ENCODE data around the gene TNPO2. TPM values are rescaled to one million over a fixed set of nuclear protein-coding genes. Genes with fewer than 3 reads are reported as not detected.
A peak's percentile ranks its signal among the peaks of the same experiment; 100 is the strongest.

The TNPO2 gene
- total and polyA plus RNA-seq, 2 of the 13 experiments (the other 11 are each of a cell fraction or from before 2014, with no cell fraction given) = 31.7 to 61.0 TPM

DNA sequence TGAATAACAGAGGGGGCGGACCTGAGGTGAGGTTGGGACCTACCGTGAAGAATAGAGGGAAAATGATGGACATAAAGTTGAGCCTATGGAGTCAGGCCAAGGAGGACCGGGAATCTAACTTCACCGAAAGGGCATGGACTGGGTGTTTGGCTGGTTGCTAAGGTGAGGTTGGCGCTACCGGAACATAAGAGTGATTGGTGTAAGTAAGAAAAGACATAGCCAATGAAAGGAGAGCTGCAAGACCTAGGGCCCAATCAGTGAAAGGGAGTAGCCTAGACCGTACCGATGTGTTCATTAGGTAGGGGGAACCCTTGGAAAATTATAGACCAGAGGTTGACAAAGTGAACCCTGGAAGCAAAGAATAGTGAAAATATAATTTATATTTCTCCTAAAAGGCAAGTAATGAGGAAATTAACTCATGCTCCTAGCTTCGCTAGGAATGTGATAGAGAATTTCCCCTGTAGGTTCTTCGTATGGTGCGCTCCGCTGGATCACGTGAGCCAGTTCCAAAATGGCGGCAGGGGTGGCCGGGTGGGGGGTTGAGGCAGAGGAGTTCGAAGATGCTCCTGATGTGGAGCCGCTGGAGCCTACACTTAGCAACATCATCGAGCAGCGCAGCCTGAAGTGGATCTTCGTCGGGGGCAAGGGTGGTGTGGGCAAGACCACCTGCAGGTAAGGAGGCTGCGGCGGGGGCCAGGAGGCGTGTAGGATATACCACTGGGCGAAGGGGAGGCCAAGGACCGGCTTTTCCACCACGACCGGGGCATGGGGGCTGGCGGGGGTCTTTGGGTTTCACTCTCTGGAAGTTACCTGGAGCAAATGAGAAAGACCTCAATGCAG is 13.5 kb upstream of the TNPO2 start, which contains the start of gene GET3 (continued):
- TF ChIP-seq, protein P1, sequence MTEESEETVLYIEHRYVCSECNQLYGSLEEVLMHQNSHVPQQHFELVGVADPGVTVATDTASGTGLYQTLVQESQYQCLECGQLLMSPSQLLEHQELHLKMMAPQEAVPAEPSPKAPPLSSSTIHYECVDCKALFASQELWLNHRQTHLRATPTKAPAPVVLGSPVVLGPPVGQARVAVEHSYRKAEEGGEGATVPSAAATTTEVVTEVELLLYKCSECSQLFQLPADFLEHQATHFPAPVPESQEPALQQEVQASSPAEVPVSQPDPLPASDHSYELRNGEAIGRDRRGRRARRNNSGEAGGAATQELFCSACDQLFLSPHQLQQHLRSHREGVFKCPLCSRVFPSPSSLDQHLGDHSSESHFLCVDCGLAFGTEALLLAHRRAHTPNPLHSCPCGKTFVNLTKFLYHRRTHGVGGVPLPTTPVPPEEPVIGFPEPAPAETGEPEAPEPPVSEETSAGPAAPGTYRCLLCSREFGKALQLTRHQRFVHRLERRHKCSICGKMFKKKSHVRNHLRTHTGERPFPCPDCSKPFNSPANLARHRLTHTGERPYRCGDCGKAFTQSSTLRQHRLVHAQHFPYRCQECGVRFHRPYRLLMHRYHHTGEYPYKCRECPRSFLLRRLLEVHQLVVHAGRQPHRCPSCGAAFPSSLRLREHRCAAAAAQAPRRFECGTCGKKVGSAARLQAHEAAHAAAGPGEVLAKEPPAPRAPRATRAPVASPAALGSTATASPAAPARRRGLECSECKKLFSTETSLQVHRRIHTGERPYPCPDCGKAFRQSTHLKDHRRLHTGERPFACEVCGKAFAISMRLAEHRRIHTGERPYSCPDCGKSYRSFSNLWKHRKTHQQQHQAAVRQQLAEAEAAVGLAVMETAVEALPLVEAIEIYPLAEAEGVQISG (CRISPR knock-in tag; IDR thresholded peaks at IDR 0.05) = peak; percentile 66
- TF ChIP-seq, protein P2, sequence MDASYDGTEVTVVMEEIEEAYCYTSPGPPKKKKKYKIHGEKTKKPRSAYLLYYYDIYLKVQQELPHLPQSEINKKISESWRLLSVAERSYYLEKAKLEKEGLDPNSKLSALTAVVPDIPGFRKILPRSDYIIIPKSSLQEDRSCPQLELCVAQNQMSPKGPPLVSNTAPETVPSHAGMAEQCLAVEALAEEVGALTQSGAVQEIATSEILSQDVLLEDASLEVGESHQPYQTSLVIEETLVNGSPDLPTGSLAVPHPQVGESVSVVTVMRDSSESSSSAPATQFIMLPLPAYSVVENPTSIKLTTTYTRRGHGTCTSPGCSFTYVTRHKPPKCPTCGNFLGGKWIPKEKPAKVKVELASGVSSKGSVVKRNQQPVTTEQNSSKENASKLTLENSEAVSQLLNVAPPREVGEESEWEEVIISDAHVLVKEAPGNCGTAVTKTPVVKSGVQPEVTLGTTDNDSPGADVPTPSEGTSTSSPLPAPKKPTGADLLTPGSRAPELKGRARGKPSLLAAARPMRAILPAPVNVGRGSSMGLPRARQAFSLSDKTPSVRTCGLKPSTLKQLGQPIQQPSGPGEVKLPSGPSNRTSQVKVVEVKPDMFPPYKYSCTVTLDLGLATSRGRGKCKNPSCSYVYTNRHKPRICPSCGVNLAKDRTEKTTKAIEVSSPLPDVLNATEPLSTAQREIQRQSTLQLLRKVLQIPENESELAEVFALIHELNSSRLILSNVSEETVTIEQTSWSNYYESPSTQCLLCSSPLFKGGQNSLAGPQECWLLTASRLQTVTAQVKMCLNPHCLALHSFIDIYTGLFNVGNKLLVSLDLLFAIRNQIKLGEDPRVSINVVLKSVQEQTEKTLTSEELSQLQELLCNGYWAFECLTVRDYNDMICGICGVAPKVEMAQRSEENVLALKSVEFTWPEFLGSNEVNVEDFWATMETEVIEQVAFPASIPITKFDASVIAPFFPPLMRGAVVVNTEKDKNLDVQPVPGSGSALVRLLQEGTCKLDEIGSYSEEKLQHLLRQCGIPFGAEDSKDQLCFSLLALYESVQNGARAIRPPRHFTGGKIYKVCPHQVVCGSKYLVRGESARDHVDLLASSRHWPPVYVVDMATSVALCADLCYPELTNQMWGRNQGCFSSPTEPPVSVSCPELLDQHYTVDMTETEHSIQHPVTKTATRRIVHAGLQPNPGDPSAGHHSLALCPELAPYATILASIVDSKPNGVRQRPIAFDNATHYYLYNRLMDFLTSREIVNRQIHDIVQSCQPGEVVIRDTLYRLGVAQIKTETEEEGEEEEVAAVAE (CRISPR knock-in tag; IDR thresholded peaks at IDR 0.05; ENCODE audit: borderline replicate concordance) = peak; percentile 40
- TF ChIP-seq, protein P3, sequence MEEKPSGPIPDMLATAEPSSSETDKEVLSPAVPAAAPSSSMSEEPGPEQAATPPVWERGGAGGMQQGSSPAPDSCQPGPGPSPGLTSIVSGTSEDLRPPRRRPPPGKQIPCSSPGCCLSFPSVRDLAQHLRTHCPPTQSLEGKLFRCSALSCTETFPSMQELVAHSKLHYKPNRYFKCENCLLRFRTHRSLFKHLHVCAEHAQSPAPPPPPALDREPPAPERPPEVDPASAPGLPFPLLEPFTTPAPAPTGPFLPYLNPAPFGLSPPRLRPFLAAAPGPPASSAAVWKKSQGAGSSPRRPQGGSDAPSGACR (CRISPR knock-in tag; IDR thresholded peaks at IDR 0.05) = peak; percentile 46; the same call in 1 of the 2 replicates
- no peak for TF ChIP-seq ZNF709 (CRISPR knock-in tag; IDR thresholded peaks at IDR 0.05)
- no peak for TF ChIP-seq CBX2 (IDR thresholded peaks at IDR 0.05; ENCODE audit: low read depth, low read length)
- TF ChIP-seq CBX2 (CRISPR knock-in tag; IDR thresholded peaks at IDR 0.05; ENCODE audit: low read depth) = no peak
- peak; percentile 76 for TF ChIP-seq GABPB1 (CRISPR knock-in tag; IDR thresholded peaks at IDR 0.05)
- TF ChIP-seq RNF2 (conservative IDR thresholded peaks at IDR 0.05; ENCODE audit: low read depth) = 0 out of 2 replicates have a peak, but pooled peaks have one; percentile 15
- TF ChIP-seq ZNF761 (CRISPR knock-in tag; conservative IDR thresholded peaks at IDR 0.05) = no peak
- TF ChIP-seq, protein P4, sequence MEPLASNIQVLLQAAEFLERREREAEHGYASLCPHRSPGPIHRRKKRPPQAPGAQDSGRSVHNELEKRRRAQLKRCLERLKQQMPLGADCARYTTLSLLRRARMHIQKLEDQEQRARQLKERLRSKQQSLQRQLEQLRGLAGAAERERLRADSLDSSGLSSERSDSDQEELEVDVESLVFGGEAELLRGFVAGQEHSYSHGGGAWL (CRISPR knock-in tag; IDR thresholded peaks at IDR 0.05) = no peak
- TF ChIP-seq, protein P5, sequence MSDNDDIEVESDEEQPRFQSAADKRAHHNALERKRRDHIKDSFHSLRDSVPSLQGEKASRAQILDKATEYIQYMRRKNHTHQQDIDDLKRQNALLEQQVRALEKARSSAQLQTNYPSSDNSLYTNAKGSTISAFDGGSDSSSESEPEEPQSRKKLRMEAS (IDR thresholded peaks at IDR 0.05) = peak; percentile 92
- TF ChIP-seq, protein P6, sequence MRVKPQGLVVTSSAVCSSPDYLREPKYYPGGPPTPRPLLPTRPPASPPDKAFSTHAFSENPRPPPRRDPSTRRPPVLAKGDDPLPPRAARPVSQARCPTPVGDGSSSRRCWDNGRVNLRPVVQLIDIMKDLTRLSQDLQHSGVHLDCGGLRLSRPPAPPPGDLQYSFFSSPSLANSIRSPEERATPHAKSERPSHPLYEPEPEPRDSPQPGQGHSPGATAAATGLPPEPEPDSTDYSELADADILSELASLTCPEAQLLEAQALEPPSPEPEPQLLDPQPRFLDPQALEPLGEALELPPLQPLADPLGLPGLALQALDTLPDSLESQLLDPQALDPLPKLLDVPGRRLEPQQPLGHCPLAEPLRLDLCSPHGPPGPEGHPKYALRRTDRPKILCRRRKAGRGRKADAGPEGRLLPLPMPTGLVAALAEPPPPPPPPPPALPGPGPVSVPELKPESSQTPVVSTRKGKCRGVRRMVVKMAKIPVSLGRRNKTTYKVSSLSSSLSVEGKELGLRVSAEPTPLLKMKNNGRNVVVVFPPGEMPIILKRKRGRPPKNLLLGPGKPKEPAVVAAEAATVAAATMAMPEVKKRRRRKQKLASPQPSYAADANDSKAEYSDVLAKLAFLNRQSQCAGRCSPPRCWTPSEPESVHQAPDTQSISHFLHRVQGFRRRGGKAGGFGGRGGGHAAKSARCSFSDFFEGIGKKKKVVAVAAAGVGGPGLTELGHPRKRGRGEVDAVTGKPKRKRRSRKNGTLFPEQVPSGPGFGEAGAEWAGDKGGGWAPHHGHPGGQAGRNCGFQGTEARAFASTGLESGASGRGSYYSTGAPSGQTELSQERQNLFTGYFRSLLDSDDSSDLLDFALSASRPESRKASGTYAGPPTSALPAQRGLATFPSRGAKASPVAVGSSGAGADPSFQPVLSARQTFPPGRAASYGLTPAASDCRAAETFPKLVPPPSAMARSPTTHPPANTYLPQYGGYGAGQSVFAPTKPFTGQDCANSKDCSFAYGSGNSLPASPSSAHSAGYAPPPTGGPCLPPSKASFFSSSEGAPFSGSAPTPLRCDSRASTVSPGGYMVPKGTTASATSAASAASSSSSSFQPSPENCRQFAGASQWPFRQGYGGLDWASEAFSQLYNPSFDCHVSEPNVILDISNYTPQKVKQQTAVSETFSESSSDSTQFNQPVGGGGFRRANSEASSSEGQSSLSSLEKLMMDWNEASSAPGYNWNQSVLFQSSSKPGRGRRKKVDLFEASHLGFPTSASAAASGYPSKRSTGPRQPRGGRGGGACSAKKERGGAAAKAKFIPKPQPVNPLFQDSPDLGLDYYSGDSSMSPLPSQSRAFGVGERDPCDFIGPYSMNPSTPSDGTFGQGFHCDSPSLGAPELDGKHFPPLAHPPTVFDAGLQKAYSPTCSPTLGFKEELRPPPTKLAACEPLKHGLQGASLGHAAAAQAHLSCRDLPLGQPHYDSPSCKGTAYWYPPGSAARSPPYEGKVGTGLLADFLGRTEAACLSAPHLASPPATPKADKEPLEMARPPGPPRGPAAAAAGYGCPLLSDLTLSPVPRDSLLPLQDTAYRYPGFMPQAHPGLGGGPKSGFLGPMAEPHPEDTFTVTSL (CRISPR knock-in tag; IDR thresholded peaks at IDR 0.05; ENCODE audit: borderline replicate concordance) = no peak
- no peak for TF ChIP-seq MTF1 (CRISPR knock-in tag; IDR thresholded peaks at IDR 0.05)
- TF ChIP-seq STAG1 (CRISPR knock-in tag; IDR thresholded peaks at IDR 0.05) = no peak
